ENCODE results near the gene RAB24. TPM values are rescaled to one million over a fixed set of nuclear protein-coding genes. Genes with fewer than 3 reads are reported as not detected.

The RAB24 gene
- total RNA-seq, 3 donors from 2014 or later (not counting 1 experiment from before 2014, with no cell fraction given) = 42.5 to 55.4 (median 49.5) TPM

DNA sequence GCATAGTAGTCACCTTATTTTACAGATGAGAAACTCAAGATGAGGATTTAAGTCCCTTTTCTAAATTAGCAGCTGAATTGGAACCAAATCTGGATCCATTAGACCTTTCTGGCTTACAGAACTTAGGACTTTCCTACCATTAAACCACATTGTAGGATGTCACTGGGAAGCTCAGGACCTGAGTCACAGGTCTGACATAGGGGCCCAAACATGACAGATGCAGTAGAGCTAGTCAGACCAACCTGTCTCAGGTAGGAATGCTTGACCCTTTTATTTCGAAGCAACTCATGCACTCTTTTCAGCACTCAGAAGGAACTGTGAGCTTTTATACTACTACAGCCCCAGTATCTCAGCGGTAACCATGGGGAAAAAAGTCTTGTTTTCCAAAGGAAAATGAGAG lies 2.6 kb downstream of the RAB24 start:
- H3K4me1 ChIP-seq (ENCODE audit: control insufficient read depth, insufficient read depth, low read length) = peaks cover 84% of the 10 kb centered on the region
- WGBS (ENCODE audit: insufficient coverage) = 95% methylated on average over 2 of the region's 2 CpGs
- no peak for DNase-seq
- no peaks in the 10 kb centered on the region for H3K27me3 ChIP-seq (ENCODE audit: control insufficient read depth, insufficient read depth, low read length)
- intact Hi-C loops (cut with micrococcal nuclease) = loop anchor here (5.0 kb wide), 2 partner anchors 156 to 189 kb away; no protein-coding TSS in a partner anchor
- peak overlapping the region; percentile 89 to 96 for H3K27ac Mint-ChIP-seq
- no peak overlapping the region for H3K4me3 ChIP-seq (ENCODE audit: low read length)
- TF ChIP-seq, protein P1, sequence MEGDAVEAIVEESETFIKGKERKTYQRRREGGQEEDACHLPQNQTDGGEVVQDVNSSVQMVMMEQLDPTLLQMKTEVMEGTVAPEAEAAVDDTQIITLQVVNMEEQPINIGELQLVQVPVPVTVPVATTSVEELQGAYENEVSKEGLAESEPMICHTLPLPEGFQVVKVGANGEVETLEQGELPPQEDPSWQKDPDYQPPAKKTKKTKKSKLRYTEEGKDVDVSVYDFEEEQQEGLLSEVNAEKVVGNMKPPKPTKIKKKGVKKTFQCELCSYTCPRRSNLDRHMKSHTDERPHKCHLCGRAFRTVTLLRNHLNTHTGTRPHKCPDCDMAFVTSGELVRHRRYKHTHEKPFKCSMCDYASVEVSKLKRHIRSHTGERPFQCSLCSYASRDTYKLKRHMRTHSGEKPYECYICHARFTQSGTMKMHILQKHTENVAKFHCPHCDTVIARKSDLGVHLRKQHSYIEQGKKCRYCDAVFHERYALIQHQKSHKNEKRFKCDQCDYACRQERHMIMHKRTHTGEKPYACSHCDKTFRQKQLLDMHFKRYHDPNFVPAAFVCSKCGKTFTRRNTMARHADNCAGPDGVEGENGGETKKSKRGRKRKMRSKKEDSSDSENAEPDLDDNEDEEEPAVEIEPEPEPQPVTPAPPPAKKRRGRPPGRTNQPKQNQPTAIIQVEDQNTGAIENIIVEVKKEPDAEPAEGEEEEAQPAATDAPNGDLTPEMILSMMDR (IDR thresholded peaks at IDR 0.05) = no peak
- ATAC-seq = no peak
- H3K36me3 ChIP-seq (ENCODE audit: control insufficient read depth, insufficient read depth, low read length) = peaks cover 22% of the 10 kb centered on the region
- H3K27me3 Mint-ChIP-seq (ENCODE audit: low read depth in 2 of 2) = no peaks in the 10 kb centered on the region
- no peaks in the 10 kb centered on the region for H3K9me3 Mint-ChIP-seq
- H3K36me3 Mint-ChIP-seq = no peaks in the 10 kb centered on the region
- peaks cover 78 to 84% of the 10 kb centered on the region in 2 donors for H3K4me1 Mint-ChIP-seq
- H3K27ac ChIP-seq (ENCODE audit: low read length) = peak overlapping the region; percentile 80
- peak overlapping the region; percentile 92 for H3K4me3 Mint-ChIP-seq
- no peaks in the 10 kb centered on the region for H3K9me3 ChIP-seq (ENCODE audit: control insufficient read depth, insufficient read depth, low read length)

DNA sequence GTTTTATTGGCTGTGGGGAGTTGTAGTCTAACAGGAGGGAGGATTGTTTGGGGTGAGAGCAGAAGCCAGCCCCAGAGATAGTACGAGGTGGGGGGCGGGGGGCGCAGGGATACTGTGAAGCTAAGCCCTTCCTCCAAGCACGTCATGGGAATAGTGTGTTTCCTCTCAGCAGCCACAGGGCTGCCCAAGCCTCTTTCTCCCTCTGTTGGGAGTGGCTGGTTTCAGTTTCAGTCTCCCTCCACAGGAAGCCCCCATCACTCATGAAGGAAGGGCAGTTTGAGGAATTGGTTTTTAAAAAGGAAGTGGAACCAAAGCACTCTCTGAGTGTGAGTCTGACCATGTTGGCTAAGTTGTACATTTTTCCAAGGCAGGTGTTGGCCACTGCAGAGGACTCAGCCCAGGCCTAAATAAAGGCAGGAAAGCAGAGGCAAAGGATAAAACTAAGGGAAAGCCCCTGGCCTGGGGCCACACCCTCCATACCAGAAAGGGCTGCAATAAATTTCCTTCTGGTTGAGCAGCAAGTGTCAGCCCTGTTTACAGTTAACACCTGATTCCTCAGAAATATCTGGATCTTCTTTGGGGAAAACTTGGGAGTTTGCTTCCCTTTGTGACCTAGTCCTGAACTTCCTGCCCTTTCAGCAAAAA lies 3.2 kb downstream of the RAB24 start:
- peak; percentile 53 to 84 for DNase-seq
- Histone ChIP-seq H3K4me1 (ENCODE audit: control insufficient read depth, insufficient read depth, low read length) (peaks cover 84% of the 10 kb centered on the region), H3K36me3 (ENCODE audit: control insufficient read depth, insufficient read depth, low read length) (peaks cover 17% of the 10 kb centered on the region), H3K27me3 (ENCODE audit: control insufficient read depth, insufficient read depth, low read length) (no peaks in the 10 kb centered on the region), H3K4me3 (ENCODE audit: low read length) (no peak overlapping the region), H3K27ac (ENCODE audit: low read length) (peak overlapping the region; percentile 80), H3K9me3 (ENCODE audit: control insufficient read depth, insufficient read depth, low read length) (no peaks in the 10 kb centered on the region)
- Mint-ChIP-seq H3K4me3 (peak overlapping the region; percentile 92), H3K36me3 (no peaks in the 10 kb centered on the region), H3K4me1 (peaks cover 78 to 84% of the 10 kb centered on the region in 2 donors), H3K9me3 (no peaks in the 10 kb centered on the region), H3K27ac (peak overlapping the region; percentile 89 to 96), H3K27me3 (ENCODE audit: low read depth in 2 of 2) (no peaks in the 10 kb centered on the region)
- intact Hi-C loops (cut with micrococcal nuclease) = loop anchor here (5.0 kb wide), 2 partner anchors 157 to 188 kb away; no protein-coding TSS in a partner anchor
- TF ChIP-seq, protein P1 (IDR thresholded peaks at IDR 0.05) = no peak
- ATAC-seq = peak; percentile 58 to 74 (median 61)
- 0% methylated on average over 1 of the region's 4 CpGs for whole genome bisulfite sequencing (ENCODE audit: insufficient coverage)

DNA sequence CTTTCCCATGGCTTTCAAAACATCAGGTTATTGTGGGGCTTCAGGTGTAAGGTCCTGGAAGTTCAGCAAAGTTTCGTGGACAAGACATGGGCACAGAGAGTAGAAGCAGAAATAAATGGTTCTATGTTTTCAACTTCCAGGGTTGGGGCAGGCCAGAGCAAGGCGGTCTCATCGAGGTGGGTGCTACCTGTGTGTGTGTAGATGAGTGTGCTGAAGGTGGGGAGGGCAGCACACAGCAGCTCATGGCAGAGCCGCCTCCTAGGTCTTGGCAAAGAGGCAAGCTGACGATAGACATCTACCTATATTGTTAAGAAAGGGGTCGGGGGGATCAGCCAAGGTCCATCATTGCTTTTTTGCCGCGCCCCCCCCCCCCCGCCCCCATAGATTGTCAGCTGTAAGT lies 3.8 kb downstream of the RAB24 start:
- Histone ChIP-seq H3K4me1 (ENCODE audit: control insufficient read depth, insufficient read depth, low read length) (peaks cover 80% of the 10 kb centered on the region), H3K4me3 (ENCODE audit: low read length) (no peak overlapping the region), H3K36me3 (ENCODE audit: control insufficient read depth, insufficient read depth, low read length) (peaks cover 20% of the 10 kb centered on the region), H3K27me3 (ENCODE audit: control insufficient read depth, insufficient read depth, low read length) (no peaks in the 10 kb centered on the region), H3K9me3 (ENCODE audit: control insufficient read depth, insufficient read depth, low read length) (no peaks in the 10 kb centered on the region), H3K27ac (ENCODE audit: low read length) (peak overlapping the region; percentile 80)
- 75% methylated on average over 9 of the region's 9 CpGs for WGBS (ENCODE audit: insufficient coverage)
- no peaks in the 10 kb centered on the region for H3K36me3 Mint-ChIP-seq
- no peaks in the 10 kb centered on the region for H3K27me3 Mint-ChIP-seq (ENCODE audit: low read depth in 2 of 2)
- no peak for DNase-seq
- peak overlapping the region; percentile 71 for H3K4me3 Mint-ChIP-seq
- TF ChIP-seq, protein P1 (IDR thresholded peaks at IDR 0.05) = no peak
- peaks cover 72 to 79% of the 10 kb centered on the region in 2 donors for H3K4me1 Mint-ChIP-seq
- H3K27ac Mint-ChIP-seq = peak overlapping the region; percentile 89 to 96
- ATAC-seq = no peak
- intact Hi-C loops (cut with micrococcal nuclease) = loop anchor here (5.0 kb wide), 2 partner anchors 158 to 187 kb away; no protein-coding TSS in a partner anchor
- no peaks in the 10 kb centered on the region for H3K9me3 Mint-ChIP-seq

All from natural killer cell (primary cell).